ENCODE measurements around the gene C11orf65.

C11orf65 gene

GRCh38 chr11:108472681-108473080 is 5.4 kb upstream of the C11orf65 start:
- Histone ChIP-seq H3K27me3 (ENCODE audit: insufficient read depth, low read length, poor library complexity) (no peaks in the 10 kb centered on the region), H3K9me3 (ENCODE audit: insufficient read depth, low read length, severe bottlenecking) (no peaks in the 10 kb centered on the region), H3K4me2 (ENCODE audit: insufficient read depth, low read length) (no peak overlapping the region), H4K20me1 (ENCODE audit: insufficient read depth, low read length) (no peaks in the 10 kb centered on the region), H3K9ac (ENCODE audit: low read depth, low read length) (no peak overlapping the region), H3K27ac (ENCODE audit: low read length) (no peak overlapping the region), H3K4me3 (ENCODE audit: low read depth in 1 of 2, low read length in 2 of 2) (no peak overlapping the region), H2AFZ (ENCODE audit: low read depth, low read length) (no peak overlapping the region), H3K4me1 (ENCODE audit: insufficient read depth, low read length) (peaks cover 8% of the 10 kb centered on the region), H3K36me3 (ENCODE audit: insufficient read depth, low read length) (peaks cover 42% of the 10 kb centered on the region), H3K79me2 (ENCODE audit: insufficient read depth, low read length) (no peaks in the 10 kb centered on the region)
- DNase-seq (no peak), ATAC-seq (ENCODE audit: insufficient read depth, low read depth) (no peak)
- TF ChIP-seq EZH2 (IDR thresholded peaks at IDR 0.05; ENCODE audit: borderline replicate concordance, low read depth, low read length, severe bottlenecking) = no peak
- TF ChIP-seq CTCF (IDR thresholded peaks at IDR 0.05; ENCODE audit: borderline replicate concordance, extremely low read depth, low read length, poor library complexity, severe bottlenecking) = no peak

- Histone ChIP-seq H3K4me2 (ENCODE audit: insufficient read depth, low read length) (no peak overlapping the region), H3K9me3 (ENCODE audit: insufficient read depth, low read length, severe bottlenecking) (no peaks in the 10 kb centered on the region), H3K4me1 (ENCODE audit: insufficient read depth, low read length) (peaks cover 20% of the 10 kb centered on the region), H3K9ac (ENCODE audit: low read depth, low read length) (peak overlapping the region; percentile 73), H3K4me3 (ENCODE audit: low read depth in 1 of 2, low read length in 2 of 2) (no peak overlapping the region), H4K20me1 (ENCODE audit: insufficient read depth, low read length) (no peaks in the 10 kb centered on the region), H3K27me3 (ENCODE audit: insufficient read depth, low read length, poor library complexity) (no peaks in the 10 kb centered on the region), H3K27ac (ENCODE audit: low read length) (peak overlapping the region; percentile 88; the same call in 1 of the 2 replicates), H3K79me2 (ENCODE audit: insufficient read depth, low read length) (peaks cover 2% of the 10 kb centered on the region; the same call in 1 of the 2 replicates), H3K36me3 (ENCODE audit: insufficient read depth, low read length) (peaks cover 3% of the 10 kb centered on the region; the same call in 1 of the 2 replicates), H2AFZ (ENCODE audit: low read depth, low read length) (peak overlapping the region; percentile 69)
- DNase-seq (no peak), ATAC-seq (ENCODE audit: insufficient read depth, low read depth) (no peak)
- TF ChIP-seq CTCF (IDR thresholded peaks at IDR 0.05; ENCODE audit: borderline replicate concordance, extremely low read depth, low read length, poor library complexity, severe bottlenecking) (no peak), EZH2 (IDR thresholded peaks at IDR 0.05; ENCODE audit: borderline replicate concordance, low read depth, low read length, severe bottlenecking) (no peak)
Measured at GRCh38 chr11:108468478-108468864, 1.1 kb upstream of the C11orf65 start.

GRCh38 chr11:108466405-108466804 is 924 bp downstream of the C11orf65 start:
- Histone ChIP-seq H3K9me3 (ENCODE audit: insufficient read depth, low read length, severe bottlenecking) (no peaks in the 10 kb centered on the region), H3K4me2 (ENCODE audit: insufficient read depth, low read length) (peak overlapping the region; percentile 70), H3K27ac (ENCODE audit: low read length) (peak overlapping the region; percentile 88), H3K9ac (ENCODE audit: low read depth, low read length) (peak overlapping the region; percentile 73), H3K4me3 (ENCODE audit: low read depth in 1 of 2, low read length in 2 of 2) (peak overlapping the region; percentile 66 to 69), H3K36me3 (ENCODE audit: insufficient read depth, low read length) (no peaks in the 10 kb centered on the region), H3K27me3 (ENCODE audit: insufficient read depth, low read length, poor library complexity) (no peaks in the 10 kb centered on the region), H4K20me1 (ENCODE audit: insufficient read depth, low read length) (no peaks in the 10 kb centered on the region), H2AFZ (ENCODE audit: low read depth, low read length) (peak overlapping the region; percentile 81), H3K4me1 (ENCODE audit: insufficient read depth, low read length) (peaks cover 20% of the 10 kb centered on the region), H3K79me2 (ENCODE audit: insufficient read depth, low read length) (peaks cover 2% of the 10 kb centered on the region; the same call in 1 of the 2 replicates)
- no peak for TF ChIP-seq CTCF (IDR thresholded peaks at IDR 0.05; ENCODE audit: borderline replicate concordance, extremely low read depth, low read length, poor library complexity, severe bottlenecking)
- no peak for TF ChIP-seq EZH2 (IDR thresholded peaks at IDR 0.05; ENCODE audit: borderline replicate concordance, low read depth, low read length, severe bottlenecking)
- ATAC-seq (ENCODE audit: insufficient read depth, low read depth) (no peak), DNase-seq (no peak)

Data from DND-41 (cell line).